Keratinocyte (primary cell): ENCODE measurements around the gene TOX2. TPM values are rescaled to one million over a fixed set of nuclear protein-coding genes. Genes with fewer than 3 reads are reported as not detected.

Experiments
- DNase-seq: peaks from one replicate; pipeline ENCODE4 v3.0.0-alpha.2; 2011; ENCODE audit warnings: low read depth, missing footprints, low spot score
- FAIRE-seq: peaks from 2 replicates; lab custom pipeline; 2011; peaks lifted over from hg19 to GRCh38; lab: Jason Lieb, UNC
- H2AFZ ChIP-seq: 2 replicates; pipeline ENCODE4 v1.6.0; 2012; ENCODE audit warnings: low read length, control low read depth, inconsistent platforms; ENCODE audit not compliant: control insufficient read depth
- H3K27ac ChIP-seq: 2 replicates; pipeline ENCODE4 v1.5.1; 2011; ENCODE audit warnings: low read length; ENCODE audit not compliant: control insufficient read depth, insufficient read depth
- H3K27me3 ChIP-seq: 3 replicates; pipeline ENCODE4 v1.6.0; 2011; ENCODE audit warnings: low read length; ENCODE audit not compliant: control insufficient read depth, insufficient read depth; ENCODE audit errors: extremely low read depth
- H3K36me3 ChIP-seq, 2 experiments: 2 replicates in 1 of 2; 3 replicates in 1 of 2; pipeline ENCODE4 v1.5.1; 2011; ENCODE audit warnings: low read length in 2 of 2, mild to moderate bottlenecking in 1 of 2; ENCODE audit not compliant: control insufficient read depth in 2 of 2, insufficient read depth in 2 of 2; ENCODE audit errors: extremely low read depth in 1 of 2
- H3K4me1 ChIP-seq: 3 replicates; pipeline ENCODE4 v1.5.1; 2011; ENCODE audit warnings: low read length; ENCODE audit not compliant: control insufficient read depth, insufficient read depth; ENCODE audit errors: extremely low read depth
- H3K4me2 ChIP-seq: 3 replicates; pipeline ENCODE4 v1.6.0; 2011; ENCODE audit warnings: low read depth, low read length; ENCODE audit not compliant: control insufficient read depth, insufficient read depth; ENCODE audit errors: extremely low read depth
- H3K4me3 ChIP-seq, 3 experiments: fragments of 200-600 bp in 1 of 3; sonication (generic) in 1 of 3; 2 replicates in 2 of 3; 3 replicates in 1 of 3; pipeline ENCODE4 v1.5.1; 2011 to 2016; ENCODE audit warnings: low read length in 3 of 3, mild to moderate bottlenecking in 3 of 3, control low read depth in 2 of 3, inconsistent platforms in 1 of 3, low read depth in 1 of 3, mixed read lengths in 1 of 3, mixed run types in 1 of 3, moderate library complexity in 1 of 3; ENCODE audit not compliant: control insufficient read depth in 2 of 3, insufficient read depth in 2 of 3; ENCODE audit errors: extremely low read depth in 1 of 3
- H3K79me2 ChIP-seq: 2 replicates; pipeline ENCODE4 v1.6.0; 2012; ENCODE audit warnings: low read length; ENCODE audit not compliant: control insufficient read depth, insufficient read depth
- H3K9ac ChIP-seq: 3 replicates; pipeline ENCODE4 v1.6.0; 2011; ENCODE audit warnings: low read length; ENCODE audit not compliant: control insufficient read depth, insufficient read depth; ENCODE audit errors: extremely low read depth
- H3K9me1 ChIP-seq: 3 replicates; pipeline ENCODE4 v1.6.0; 2011; ENCODE audit warnings: low read length; ENCODE audit not compliant: control insufficient read depth, insufficient read depth; ENCODE audit errors: extremely low read depth
- H3K9me3 ChIP-seq: 2 replicates; pipeline ENCODE4 v1.5.1; 2012; ENCODE audit warnings: low read depth, low read length; ENCODE audit not compliant: control insufficient read depth
- H4K20me1 ChIP-seq: 3 replicates; pipeline ENCODE4 v1.6.0; 2011; ENCODE audit warnings: low read length; ENCODE audit not compliant: control insufficient read depth, insufficient read depth; ENCODE audit errors: extremely low read depth
- EZH2 ChIP-seq: IDR thresholded peaks from one replicate; pipeline ENCODE4 v1.6.1; 2012; ENCODE audit warnings: inconsistent platforms, mild to moderate bottlenecking, low read length, moderate library complexity
- dilution Hi-C: fragments of 300-500 bp; cut with MboI; formaldehyde crosslinking; loops from one replicate; pipeline ENCODE4 v1.7.0; 2020; ENCODE audit warnings: low sequenced_read_pairs; ENCODE audit not compliant: extremely low pct_ligation_motif_present
- polyA plus RNA-seq, 5 experiments: library from polyadenylated mRNA; depleted of rRNA in 3 of 5; stranded (reverse) in 3 of 5; stranded (forward) in 1 of 5; unstranded in 1 of 5; fragments of >200 nt; gene quantifications; 1 replicate in 1 of 5; 2 replicates in 3 of 5; 3 replicates in 1 of 5; pipeline versions ENCODE4 v1.2.1 to v1.2.3, GENCODE V29; 2011 to 2012; ENCODE audit warnings: missing spikeins in 2 of 5, low read depth in 1 of 5, low replicate concordance in 1 of 5
- TF ChIP-seq, protein P1 (sequence below), 3 experiments: IDR thresholded peaks in 1 of 3; conservative IDR thresholded peaks in 1 of 3; optimal IDR thresholded peaks in 1 of 3; 2 replicates in 2 of 3; 3 replicates in 1 of 3; pipeline versions ENCODE3 to v1.5.1; 2011; ENCODE audit warnings: low read length in 3 of 3, mild to moderate bottlenecking in 3 of 3, moderate library complexity in 2 of 3, control low read depth in 1 of 3, inconsistent platforms in 1 of 3; ENCODE audit not compliant: insufficient read depth in 2 of 3; ENCODE audit errors: extremely low read depth in 1 of 3

Gene TOX2
- polyA plus RNA-seq, 1 donor (not counting 4 experiments of a cell fraction or from before 2014, with no cell fraction given), result 0.20 TPM

DNA sequence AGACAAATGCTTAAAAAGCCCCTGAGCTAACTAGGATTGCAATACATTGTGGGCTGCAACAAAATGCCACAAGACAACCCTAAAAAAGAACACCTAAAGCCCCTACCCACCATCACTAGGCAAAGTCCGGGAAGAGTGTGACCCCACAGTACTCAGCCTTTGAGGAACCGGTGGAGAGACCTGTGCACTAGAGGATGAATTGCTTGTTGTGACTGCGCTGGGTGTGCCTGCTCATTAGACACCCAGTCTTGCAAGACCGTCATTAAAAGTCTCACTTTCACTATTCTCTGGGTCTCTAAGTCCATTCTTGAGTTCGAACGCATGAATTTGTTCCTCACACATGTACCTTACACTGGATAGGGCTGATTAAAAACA lies 183.6 kb downstream of the TOX2 start:
- H3K79me2 ChIP-seq, result no peaks in the 10 kb centered on the region
- H3K9ac ChIP-seq, result no peak overlapping the region
- dilution Hi-C loops, result no loop called here
- H4K20me1 ChIP-seq, result no peaks in the 10 kb centered on the region
- no peaks in the 10 kb centered on the region for H3K9me3 ChIP-seq
- H3K9me1 ChIP-seq, result no peaks in the 10 kb centered on the region
- no peak overlapping the region for H3K4me3 ChIP-seq
- H3K36me3 ChIP-seq, result no peaks in the 10 kb centered on the region
- peaks cover 10% of the 10 kb centered on the region for H3K4me1 ChIP-seq
- H3K27me3 ChIP-seq, result peaks cover under 1% of the 10 kb centered on the region
- no peak for TF ChIP-seq EZH2
- TF ChIP-seq, protein P1, sequence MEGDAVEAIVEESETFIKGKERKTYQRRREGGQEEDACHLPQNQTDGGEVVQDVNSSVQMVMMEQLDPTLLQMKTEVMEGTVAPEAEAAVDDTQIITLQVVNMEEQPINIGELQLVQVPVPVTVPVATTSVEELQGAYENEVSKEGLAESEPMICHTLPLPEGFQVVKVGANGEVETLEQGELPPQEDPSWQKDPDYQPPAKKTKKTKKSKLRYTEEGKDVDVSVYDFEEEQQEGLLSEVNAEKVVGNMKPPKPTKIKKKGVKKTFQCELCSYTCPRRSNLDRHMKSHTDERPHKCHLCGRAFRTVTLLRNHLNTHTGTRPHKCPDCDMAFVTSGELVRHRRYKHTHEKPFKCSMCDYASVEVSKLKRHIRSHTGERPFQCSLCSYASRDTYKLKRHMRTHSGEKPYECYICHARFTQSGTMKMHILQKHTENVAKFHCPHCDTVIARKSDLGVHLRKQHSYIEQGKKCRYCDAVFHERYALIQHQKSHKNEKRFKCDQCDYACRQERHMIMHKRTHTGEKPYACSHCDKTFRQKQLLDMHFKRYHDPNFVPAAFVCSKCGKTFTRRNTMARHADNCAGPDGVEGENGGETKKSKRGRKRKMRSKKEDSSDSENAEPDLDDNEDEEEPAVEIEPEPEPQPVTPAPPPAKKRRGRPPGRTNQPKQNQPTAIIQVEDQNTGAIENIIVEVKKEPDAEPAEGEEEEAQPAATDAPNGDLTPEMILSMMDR (optimal IDR thresholded peaks at IDR 0.05 in 1 of 3, IDR thresholded peaks at IDR 0.05 in 1 of 3, conservative IDR thresholded peaks at IDR 0.05 in 1 of 3; ENCODE audit: extremely low read depth in 1 of 3, insufficient read depth in 2 of 3, low read length in 3 of 3), result no peak
- H3K4me2 ChIP-seq, result no peak overlapping the region
- FAIRE-seq (no peak), DNase-seq (no peak)
- no peak overlapping the region for H2AFZ ChIP-seq
- no peak overlapping the region for H3K27ac ChIP-seq

DNA sequence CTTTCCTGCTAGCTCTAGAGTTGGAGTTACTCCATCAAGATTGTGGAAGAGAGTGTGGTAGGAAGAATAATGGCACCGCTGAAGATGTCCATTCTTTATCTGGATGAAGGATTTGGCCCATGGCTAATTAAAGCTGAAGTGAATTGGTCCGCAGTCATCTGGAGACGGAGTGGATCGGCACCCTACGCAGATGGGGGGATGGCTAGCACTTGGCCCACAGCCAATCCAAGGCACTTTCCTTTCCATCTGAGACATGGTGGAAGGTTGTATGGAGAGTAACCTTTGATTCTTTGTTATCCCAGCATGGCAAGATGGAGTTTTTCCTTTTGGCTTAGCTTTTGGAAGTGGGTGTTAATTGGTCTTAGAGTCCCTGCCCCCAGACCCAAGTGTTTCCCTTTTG lies 184.0 kb downstream of the TOX2 start:
- Histone ChIP-seq H3K9ac (no peak overlapping the region), H3K4me3 (no peak overlapping the region), H4K20me1 (no peaks in the 10 kb centered on the region), H3K9me3 (no peaks in the 10 kb centered on the region), H3K4me1 (peaks cover 10% of the 10 kb centered on the region), H3K27me3 (peaks cover 4% of the 10 kb centered on the region), H3K27ac (no peak overlapping the region), H3K36me3 (no peaks in the 10 kb centered on the region), H2AFZ (no peak overlapping the region), H3K9me1 (no peaks in the 10 kb centered on the region), H3K79me2 (no peaks in the 10 kb centered on the region), H3K4me2 (no peak overlapping the region)
- no peak for FAIRE-seq
- dilution Hi-C loops, result no loop called here
- no peak for DNase-seq
- TF ChIP-seq EZH2, result no peak
- TF ChIP-seq, protein P1 (optimal IDR thresholded peaks at IDR 0.05 in 1 of 3, IDR thresholded peaks at IDR 0.05 in 1 of 3, conservative IDR thresholded peaks at IDR 0.05 in 1 of 3; ENCODE audit: extremely low read depth in 1 of 3, insufficient read depth in 2 of 3, low read length in 3 of 3), result no peak
